ENCODE measurements around the gene C3orf85.
"Not testable (repeated sequence)": the region's sequence is repeated elsewhere in the genome, so short reads cannot be mapped to it uniquely, and the experiment has no call there.

The C3orf85 gene, protein sequence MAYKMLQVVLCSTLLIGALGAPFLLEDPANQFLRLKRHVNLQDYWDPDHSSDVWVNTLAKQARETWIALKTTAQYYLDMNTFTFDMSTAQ

DNA sequence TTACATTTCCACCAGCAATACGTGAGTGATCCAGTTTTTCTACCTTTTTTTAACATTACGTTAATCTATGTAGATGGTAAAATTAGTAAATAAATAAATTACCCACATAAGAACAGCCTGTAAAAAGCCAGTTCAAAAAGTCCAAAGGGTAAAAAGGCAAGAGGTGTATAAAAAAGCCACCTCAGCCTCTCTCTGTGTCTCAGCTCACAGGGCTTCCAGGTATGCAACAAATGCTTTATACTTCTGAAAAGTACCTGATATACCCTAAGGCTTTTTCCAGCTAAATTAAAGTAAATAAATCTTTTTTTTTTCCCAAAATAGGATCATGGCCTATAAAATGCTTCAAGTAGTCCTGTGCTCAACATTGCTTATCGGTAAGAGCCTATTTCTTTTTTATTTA, at the start of gene C3orf85:
Gene C3orf85, plus strand, starts transcription at position 197 of the 400 bp plus-strand sequence. Its CDS starts 129 bp downstream, at position 326.
- no peak for DNase-seq

DNA sequence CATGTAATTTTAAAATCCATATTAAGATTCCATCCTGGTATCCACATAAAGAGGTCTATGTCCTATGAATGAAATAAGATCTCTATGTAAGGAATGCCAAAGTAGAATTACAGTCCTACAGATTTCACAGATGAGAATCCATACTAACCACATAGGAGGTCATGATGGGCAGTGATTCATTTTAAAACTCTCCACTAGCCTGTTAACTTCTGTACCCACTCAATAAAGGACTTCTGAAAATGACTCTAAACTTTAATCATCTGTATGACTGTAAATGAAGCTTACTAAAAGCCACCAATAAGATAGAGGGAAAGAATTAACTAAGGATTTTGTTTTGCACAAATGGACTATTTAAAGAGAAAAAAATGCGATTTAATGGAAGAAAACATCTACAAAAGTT, 47.3 kb upstream of the C3orf85 start:
- DNase-seq: no peak

DNA sequence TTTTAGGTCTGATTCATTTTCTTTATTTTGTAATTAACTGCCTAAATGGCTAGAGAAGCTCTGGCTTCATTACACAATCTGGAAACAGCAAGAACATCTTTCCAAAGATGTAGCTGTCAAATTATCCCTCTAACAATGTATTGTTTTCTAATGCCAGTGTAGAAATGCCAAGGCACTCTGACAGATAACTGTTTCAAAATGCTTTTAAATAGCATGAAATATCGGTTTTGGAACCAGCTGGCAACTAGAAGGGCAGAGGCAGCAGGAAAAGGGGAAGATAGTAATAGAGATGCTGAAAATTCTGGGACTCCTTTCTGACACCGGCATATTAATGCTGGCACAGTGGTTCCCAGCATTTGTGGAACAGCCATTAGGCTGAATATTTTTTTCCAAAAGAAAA, 44.7 kb upstream of the C3orf85 start:
- no peak for DNase-seq

DNA sequence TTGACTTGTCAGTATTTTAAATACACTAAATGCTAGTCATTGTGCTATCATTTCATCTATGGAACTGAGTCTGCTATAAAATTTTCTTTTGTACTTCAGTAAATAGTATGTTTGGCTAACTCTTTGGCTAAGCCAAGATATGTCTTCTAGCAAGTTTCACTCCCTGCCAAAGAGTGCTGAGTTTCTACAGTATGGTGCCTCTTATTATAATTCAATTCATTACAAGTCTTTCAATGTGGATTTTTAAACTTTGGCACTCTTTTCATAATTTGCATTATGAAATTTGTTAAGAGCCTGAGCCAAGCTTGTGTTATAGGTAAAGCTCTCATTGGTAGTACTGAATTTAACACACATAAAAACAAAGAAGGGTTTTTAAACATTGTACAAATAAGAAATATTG, 43.0 kb upstream of the C3orf85 start:
- DNase-seq: no peak

DNA sequence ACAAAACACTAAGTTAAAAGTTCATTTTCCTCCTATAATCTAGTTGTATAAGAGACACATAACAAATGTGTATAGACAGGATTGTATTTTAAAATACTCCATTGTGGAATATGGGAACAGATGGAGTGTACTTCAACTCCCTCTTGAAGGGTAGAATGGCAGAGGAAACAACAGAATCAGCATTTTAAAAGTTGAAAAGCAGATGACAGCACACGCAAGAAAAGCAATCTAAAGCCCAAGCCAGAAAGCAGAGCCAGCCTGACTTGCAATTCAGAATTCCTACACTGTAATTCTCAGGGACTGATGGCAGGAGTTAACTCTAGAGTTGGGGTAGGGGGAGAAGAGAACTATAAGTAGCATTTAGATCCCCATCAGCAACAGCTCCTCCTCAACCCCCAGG, 41.4 kb upstream of the C3orf85 start:
- no peak for DNase-seq

DNA sequence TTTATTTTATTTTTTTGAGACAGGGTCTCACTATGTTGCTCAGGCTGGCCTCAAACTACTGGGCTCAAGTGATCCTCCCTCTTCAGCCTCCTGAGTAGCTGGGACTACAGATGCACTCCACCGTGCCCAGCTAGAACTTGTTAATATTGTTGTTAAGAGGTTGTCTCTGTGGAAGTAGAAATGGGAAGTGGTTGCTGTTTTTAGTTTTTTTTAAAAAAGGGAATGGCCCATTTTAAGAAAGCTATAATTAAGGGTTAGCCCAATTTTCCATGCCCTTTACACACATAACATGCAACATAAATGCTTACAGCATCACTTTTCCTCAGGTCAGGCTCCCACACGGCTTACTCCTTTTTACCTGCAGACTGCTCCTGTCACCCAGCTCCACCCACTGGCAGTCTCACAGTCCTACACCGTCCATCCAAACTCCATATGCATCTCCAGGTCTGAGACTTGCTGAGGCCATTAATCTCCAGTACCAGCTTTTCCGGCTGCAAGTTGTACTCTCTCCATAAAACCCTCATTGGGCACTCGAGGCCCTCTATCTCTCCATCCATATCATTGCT, 38.4 kb upstream of the C3orf85 start:
- peak in 1 of 2 experiments; percentile 11 for DNase-seq

DNA sequence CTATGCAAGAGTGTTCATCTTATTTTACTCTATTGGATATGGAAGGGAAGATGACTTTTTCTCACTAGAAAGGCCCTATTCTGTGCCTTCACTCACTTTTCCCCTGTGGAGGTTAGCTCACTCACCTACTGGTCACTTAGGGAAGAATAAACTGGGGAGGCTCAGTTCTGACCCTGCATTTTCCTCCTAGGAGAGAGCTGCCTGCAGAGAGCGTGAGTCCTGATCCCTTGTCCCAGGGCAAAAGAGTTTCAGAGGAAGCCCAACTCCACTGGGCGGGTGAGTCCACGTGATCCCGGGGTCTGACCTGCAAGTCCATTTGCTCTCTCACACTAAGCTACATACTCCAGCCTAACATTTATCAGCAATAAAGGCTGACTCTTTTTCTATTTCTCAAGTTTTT, 26.9 kb upstream of the C3orf85 start:
- no peak for DNase-seq

DNA sequence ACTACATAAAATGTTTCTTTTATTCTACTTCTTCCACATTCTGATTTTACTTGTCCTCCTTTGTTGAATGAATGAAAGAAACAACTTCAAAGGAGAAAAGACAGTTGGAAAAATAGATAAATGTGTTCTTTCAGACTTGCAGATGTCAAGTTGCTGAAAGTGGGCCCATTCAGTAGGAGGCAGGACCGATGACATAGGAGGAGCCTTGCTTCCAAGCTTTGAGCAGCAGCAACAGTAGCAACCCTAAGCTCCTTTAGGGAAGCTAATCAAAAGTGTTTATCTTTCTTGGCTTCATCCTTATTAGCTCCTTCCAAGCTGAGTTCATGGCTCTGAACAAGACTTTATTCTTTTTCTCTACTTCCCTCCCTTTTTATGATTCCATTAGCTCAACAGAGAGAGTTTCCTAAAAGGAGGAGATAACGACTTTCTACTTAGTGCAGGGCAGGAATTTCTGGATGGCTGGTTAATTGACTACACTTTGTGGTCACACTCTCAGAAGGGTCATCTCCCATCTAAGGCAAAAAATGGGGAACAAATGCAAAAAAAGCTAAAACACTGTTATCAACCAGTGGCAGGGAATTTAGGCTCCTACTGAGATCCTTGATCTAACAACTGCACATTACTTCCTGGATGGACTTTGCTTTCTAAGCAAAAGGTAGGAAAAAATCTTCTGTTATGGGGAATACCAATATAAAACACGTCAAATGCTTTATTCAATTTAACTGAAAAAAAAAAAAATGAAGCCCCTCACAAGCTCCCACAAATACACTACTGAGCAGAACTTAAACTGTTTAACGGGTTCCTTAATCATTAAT, 23.4 kb upstream of the C3orf85 start:
- no peak for DNase-seq

DNA sequence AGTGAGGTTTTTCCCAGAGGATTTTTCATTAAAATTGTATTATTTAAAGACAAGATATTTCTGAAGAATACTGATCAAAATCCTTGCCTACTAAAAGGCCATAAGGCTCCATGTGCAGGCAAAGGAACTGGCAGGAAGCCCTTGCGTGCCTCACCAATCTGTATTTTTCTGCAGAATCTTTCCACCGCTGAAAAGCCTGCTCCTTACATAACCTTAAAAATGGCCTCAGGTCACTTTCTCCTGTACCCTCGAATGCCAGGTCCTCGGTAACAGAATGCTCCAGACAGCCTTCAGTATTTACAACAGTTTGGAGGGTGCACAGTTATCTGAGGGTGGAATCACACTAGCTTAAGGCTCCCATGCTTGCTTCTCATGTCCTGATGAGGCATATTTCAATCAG, 21.8 kb upstream of the C3orf85 start:
- DNase-seq: no peak

DNA sequence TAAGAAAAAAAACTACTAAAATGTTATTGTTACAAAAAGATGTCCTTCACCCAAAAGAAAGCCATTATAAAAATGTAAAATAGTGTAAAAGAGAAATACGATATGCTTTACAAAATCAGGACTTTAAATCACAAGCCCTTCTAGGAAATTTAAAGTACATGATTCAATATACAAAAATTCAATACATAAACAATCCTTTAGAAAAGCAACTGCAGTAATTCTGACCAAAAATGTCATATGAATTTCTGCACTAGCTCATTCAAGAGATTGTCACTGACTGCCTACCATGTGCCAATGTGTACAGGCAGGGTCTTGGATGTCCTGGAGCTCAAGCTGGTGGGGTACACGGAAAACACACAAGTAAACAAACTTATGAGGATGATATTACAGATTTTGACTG, 21.1 kb upstream of the C3orf85 start:
- no peak for DNase-seq

DNA sequence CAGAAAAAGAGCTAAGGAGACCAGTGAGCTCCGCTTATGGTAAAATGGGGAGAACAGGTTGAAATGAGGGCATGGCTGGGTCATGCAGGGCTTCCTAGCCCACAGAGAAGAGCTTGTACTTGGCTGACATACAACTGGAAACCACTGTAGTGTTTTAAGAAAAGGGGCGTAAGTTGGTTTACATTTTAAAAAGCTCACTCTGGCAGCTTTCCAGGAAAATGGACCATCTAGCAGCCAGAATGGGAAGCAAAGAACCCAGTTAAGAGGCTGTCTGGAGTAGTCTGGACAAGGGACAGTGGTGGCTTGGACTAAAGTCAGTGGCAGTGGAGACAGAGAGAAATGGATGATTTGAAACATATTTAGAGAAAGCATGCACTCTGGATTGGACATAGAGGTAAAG, 20.5 kb upstream of the C3orf85 start:
- no peak for DNase-seq

DNA sequence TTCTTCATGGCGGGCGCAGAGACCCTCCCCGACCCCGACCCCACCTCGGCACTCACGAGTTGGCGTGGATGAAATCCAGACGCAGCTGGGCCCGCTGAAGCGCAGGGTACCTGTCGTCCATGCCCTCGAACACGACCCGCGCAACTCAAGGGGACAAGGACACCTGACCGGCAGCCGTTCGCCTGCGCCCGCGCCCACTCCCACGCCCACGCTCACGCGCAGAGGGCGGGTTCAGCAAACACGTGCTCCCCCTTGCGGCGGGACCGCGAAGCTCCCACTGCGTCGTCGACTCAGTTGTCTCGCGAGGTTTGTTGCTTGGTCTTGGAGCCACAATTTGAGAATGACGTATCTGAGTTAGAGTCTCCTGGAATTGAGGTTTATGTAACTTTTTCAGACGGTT, 18.6 kb upstream of the C3orf85 start, which contains the start of gene MORC1:
Gene MORC1, minus strand, starts transcription at position 196 of the 400 bp plus-strand sequence. Its CDS starts 75 bp downstream, at position 121.
- DNase-seq: no peak

DNA sequence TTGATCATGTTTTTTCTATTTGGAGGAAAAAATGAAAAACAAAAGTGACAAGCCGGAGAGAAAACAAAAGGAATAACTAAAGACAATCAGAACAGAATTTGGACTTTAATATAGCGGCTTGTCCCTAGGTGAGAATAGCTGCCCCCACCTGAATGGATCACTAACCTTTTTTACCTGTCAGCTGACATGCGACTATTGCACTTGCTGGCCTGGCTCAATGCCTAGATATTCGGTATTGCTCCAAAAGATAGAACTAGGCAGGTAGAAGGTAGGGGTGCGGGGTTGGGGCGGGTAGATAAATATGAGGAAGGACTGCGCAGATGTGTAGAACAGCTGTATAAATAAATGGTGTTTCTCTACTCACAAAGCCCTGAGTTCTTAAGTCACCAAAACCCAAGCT, 17.9 kb upstream of the C3orf85 start:
- DNase-seq: no peak

DNA sequence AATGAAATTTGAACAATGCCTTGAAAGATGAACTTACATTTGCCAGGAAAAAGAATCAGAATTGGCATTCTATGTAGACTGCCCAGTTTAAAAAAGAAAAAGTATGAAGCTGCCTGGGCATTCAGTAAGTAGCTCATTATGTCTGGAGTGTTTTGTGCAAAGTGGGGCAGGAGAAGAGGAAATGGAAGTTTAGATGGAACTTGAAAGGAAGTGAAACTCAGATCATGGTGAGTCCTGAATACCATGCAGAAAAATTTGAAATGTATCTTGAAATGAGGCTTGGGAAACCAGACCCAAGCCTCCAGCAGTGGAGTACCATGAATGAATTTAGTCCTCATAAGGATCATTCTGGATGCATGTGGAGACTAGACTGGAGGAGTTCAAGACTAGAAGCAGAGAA, 13.8 kb upstream of the C3orf85 start:
- no peak for DNase-seq

DNA sequence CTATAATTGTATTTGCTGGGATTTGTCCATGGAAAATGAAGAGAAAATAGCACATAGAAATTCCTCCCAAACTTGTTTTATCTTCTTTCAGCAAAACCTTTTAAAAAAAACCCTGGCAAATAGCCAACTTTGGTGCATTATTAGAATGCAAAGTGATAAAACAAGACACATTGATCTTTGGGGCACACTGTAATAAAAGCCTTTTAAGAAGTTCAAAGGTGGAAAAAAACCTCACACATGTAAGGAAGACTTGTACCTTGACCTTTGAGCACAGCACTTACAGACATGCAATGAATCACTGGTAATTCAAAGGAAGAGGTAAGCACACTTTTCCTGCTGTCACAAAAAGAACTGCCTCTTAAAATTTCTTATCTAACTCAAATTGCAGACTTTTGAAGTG, 10.6 kb upstream of the C3orf85 start:
- no peak for DNase-seq

DNA sequence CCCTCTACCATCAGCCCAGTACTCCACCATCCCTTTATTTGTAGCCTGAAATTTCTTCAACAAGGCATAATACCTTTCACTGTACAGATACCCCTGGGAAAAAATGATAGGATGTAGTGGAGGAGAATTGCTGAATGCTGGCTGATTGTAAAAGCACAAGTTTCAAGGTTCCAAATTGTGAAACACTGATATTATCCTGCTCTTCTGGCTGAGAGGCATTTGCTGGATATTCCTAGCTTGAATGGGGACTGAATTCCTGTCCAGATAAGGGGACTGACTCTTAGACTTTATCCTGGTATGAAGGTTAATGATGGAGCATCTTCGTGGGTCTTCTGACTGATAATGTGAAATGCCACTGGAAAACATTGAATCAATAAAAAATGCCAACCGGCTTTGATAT, 9.0 kb upstream of the C3orf85 start:
- no peak for DNase-seq

DNA sequence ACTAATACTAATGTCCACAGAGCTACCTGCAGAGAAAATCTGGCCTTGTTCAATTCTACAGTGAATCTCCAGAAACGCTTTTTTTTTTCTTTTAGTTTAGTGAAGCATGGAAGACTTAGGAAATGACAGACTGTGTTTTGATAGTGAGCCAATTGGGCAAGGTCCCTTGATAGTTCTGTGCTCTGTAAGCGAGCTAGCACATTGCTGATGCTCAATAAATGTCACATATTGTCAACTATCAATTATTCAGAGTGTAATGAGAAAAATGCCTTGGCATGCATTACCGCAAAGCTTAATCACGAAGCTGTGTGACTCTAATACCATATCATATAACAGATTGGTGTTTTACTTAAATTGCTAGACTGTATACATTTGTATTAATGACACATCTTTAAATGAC, 5.2 kb upstream of the C3orf85 start:
- DNase-seq: peak; percentile 24 to 59

DNA sequence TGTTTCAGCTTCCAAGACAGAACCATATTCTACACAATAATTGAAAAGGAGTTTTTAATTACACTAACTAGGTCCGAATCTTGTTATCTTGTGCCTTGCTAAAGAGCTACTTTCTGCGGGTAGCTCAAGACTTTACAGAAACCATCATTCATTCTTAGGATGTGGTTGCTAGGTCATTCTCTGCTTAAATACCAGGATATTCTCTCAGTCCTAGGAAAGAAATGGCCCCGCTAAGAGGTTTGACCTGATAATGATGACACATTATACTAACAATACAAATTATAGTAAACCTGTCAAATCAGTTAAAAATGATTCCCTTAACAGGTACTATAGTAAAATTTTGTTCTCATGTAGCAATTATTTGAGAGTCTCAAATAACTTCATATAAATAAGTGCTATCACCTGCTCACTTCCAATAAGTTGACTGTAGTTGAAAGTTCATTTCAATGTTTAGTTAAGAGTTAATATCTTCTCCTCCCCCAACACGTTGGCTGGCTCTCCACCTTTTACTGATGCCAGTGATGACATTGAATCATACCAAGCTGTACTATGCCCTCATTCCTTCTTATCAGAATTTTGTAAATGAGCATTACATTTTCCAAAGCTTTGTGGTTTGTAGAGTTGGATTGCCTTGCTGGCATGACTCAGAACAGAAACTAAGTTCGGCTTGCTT, 3.6 kb upstream of the C3orf85 start:
- DNase-seq: no peak

DNA sequence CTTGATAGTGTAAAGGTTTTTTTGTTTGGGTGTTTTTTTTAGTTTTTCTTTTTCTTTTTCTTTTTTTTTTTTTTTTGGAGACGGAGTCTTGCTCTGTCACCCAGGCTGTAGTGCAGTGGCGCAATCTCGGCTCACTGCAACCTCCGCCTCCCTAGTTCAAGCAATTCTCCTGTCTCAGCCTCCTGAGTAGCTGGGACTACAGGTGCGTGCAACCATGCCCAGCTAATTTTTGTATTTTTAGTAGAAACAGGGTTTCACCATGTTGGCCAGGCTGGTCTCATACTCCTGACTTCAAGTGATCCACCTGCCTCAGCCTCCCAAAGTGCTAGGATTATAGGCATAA, 3.1 kb upstream of the C3orf85 start:
- not testable (repeated sequence) for DNase-seq

DNA sequence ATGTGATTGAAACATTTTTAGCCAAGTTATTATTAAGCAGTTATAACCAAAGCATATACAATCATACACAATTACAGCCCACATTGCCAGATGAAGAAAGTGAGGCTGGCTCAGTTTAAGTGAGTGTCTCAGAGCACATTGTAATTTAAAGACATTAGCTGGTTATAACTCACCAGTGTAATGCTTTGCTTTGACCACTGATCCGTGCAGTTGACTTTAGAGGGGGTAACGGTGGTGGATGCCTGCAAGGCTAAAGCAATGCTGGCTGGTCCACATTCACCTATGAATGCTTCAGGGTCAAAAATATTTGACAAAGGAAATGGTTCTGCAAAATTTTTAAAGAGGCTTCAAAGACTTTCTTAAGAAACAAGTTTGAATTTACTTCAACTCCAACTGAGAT, 1.2 kb downstream of the C3orf85 start:
- peak in 1 of 2 experiments; percentile 40 for DNase-seq

DNA sequence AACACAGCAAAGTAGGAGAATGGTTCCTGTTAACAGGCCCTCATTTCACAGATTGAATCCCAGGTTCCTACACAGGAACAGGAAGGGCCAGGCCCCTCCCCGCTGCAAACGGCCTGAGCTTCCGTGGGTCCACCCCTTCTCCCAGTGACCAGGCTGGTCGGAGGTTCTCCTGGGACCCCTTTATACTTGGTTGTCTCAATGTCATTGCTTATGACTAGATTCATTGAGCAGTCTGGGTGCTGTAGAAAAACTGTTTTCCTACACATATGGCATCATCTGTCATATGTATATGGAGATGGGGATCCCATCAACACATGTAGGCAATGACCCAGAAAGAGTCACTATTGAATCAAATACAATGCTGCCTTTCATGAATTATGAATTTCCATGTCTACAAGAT, 3.8 kb downstream of the C3orf85 start:
- DNase-seq: no peak

DNA sequence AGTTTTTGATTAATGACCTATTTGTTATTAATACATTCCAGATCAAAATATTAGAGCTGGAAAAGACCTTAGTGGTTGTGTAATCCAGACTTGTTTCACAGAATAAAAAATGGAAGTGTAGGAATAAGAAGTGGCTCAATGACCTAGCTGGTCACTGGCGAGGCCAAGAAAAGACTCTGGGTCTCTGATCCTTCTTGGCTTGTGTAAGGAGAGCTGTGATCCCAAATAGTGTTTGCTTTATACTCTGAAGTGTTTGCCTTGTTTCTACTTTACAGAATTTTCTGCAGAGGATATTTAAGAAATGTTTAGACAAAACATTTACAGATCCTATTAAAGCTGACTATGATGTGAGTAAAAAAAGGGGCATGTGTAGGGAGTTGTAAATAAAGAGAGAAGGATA, 7.1 kb downstream of the C3orf85 start:
- no peak for DNase-seq

DNA sequence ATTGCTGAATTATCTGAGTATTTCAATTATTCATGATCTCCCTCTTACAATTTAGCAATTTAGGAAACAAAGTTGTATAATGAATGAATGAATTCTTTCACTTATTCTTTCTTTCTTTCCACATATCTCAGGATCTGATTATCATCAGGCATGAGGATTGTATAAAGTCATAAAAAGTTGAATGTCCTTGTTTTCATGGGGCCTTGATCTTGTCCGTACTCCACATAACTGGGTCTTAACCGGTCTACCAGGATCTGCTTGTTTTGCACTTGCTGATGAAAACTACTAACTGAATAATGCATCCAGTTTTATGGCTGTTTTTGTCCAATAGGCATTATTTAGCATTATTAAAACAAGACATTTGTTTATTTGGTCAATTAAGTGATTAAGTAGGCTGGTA, 12.6 kb downstream of the C3orf85 start:
- no peak for DNase-seq

DNA sequence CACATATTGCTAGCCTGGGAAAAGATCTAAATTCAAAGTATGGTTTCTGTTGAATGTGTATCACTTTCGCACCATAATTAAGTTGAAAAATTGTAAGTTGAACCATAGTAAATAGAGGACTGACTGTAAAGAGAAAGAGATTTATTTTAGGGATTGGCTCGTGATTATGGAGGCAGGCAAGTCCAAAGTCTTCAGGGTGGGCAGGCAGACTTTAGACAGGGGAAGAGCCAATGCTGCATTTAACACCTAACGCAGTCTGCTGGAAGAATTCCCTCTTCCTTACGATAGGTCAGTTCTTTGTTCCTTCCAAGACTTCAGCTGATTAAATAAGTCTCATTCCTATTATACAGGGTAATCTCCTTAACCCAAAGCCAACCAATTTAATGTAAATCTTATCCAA, 15.8 kb downstream of the C3orf85 start:
- DNase-seq: no peak

Measured in NCI-H2081 (cell line).